Smooth muscle cell (in vitro differentiated cells): ENCODE results near the gene NTHL1. TPM values are rescaled to one million over a fixed set of nuclear protein-coding genes. Genes with fewer than 3 reads are reported as not detected.

ENCODE experiments used
- DNase-seq: peaks from one replicate; lab custom pipeline; 2025; ENCODE audit not compliant: unreplicated experiment; lab: John Stamatoyannopoulos, UW
- H2AFZ ChIP-seq: fragments of 200-600 bp; sonication (generic); 2 replicates; pipeline ENCODE4 v1.6.0; 2016; ENCODE audit warnings: antibody characterized with exemption, low read depth, mild to moderate bottlenecking
- H3F3A ChIP-seq: fragments of 200-600 bp; sonication (generic); 2 replicates; pipeline ENCODE4 v1.6.0; 2017; ENCODE audit warnings: antibody characterized with exemption, low read depth
- H3K27ac ChIP-seq: fragments of 200-600 bp; sonication (generic); 2 replicates; pipeline ENCODE4 v1.5.1; 2016; ENCODE audit warnings: low read depth, mild to moderate bottlenecking
- H3K27me3 ChIP-seq: fragments of 200-600 bp; sonication (generic); 2 replicates; pipeline ENCODE4 v1.6.1; 2016; ENCODE audit warnings: low read depth, mild to moderate bottlenecking
- H3K36me3 ChIP-seq: fragments of 200-600 bp; sonication (generic); 2 replicates; pipeline ENCODE4 v1.5.1; 2016; ENCODE audit warnings: low read depth
- H3K4me1 ChIP-seq: fragments of 200-600 bp; sonication (generic); 2 replicates; pipeline ENCODE4 v1.5.1; 2016; ENCODE audit warnings: low read depth
- H3K4me2 ChIP-seq: fragments of 200-600 bp; sonication (generic); 2 replicates; pipeline ENCODE4 v1.6.0; 2016; ENCODE audit warnings: mild to moderate bottlenecking
- H3K4me3 ChIP-seq: fragments of 200-600 bp; sonication (generic); 2 replicates; pipeline ENCODE4 v1.5.1; 2016; ENCODE audit warnings: mild to moderate bottlenecking
- H3K79me2 ChIP-seq: fragments of 200-600 bp; sonication (generic); 2 replicates; pipeline ENCODE4 v1.6.0; 2016; ENCODE audit warnings: low read depth, mild to moderate bottlenecking
- H3K9ac ChIP-seq: fragments of 200-600 bp; sonication (generic); 2 replicates; pipeline ENCODE4 v1.6.0; 2016; ENCODE audit warnings: low read depth
- H3K9me3 ChIP-seq: fragments of 200-600 bp; sonication (generic); replicated peaks from 2 replicates; pipeline ENCODE4 v1.5.1; 2016; ENCODE audit warnings: low read depth
- H4K20me1 ChIP-seq: fragments of 200-600 bp; sonication (generic); 2 replicates; pipeline ENCODE4 v1.6.0; 2016; ENCODE audit warnings: low read depth
- WGBS: methylation state at CpG from one replicate; pipeline ENCODE4 v1.1.7; 2016; ENCODE audit warnings: low lambda C conversion rate; 5-methylcytosine and 5-hydroxymethylcytosine counted together
- polyA plus RNA-seq: library from polyadenylated mRNA; unstranded; fragments of >200 nt; fragmentation: Nextera tagmentation; extraction: Ambion mirVana; gene quantifications from 2 replicates; pipeline ENCODE4 v1.2.1, GENCODE V29; 2016
- total RNA-seq: library from RNA; depleted of rRNA; stranded (reverse); fragments of >200 nt; gene quantifications from 2 replicates; pipeline ENCODE4 v1.2.3, GENCODE V29; 2014
- TF ChIP-seq, protein P1 (sequence below): fragments of 200-600 bp; sonication (generic); IDR thresholded peaks from 2 replicates; pipeline ENCODE4 v1.5.1; 2017; ENCODE audit warnings: borderline replicate concordance, mild to moderate bottlenecking, antibody characterized with exemption; ENCODE audit not compliant: insufficient read depth, poor library complexity, severe bottlenecking

NTHL1 gene
- total and polyA plus RNA-seq, 2 experiments from 2014 or later, result 23.8 to 39.3 TPM

- no peak overlapping the region for H2AFZ ChIP-seq
- H3K4me1 ChIP-seq, result no peaks in the 10 kb centered on the region
- no peaks in the 10 kb centered on the region for H3K27me3 ChIP-seq
- H4K20me1 ChIP-seq, result no peaks in the 10 kb centered on the region
- TF ChIP-seq, protein P1, sequence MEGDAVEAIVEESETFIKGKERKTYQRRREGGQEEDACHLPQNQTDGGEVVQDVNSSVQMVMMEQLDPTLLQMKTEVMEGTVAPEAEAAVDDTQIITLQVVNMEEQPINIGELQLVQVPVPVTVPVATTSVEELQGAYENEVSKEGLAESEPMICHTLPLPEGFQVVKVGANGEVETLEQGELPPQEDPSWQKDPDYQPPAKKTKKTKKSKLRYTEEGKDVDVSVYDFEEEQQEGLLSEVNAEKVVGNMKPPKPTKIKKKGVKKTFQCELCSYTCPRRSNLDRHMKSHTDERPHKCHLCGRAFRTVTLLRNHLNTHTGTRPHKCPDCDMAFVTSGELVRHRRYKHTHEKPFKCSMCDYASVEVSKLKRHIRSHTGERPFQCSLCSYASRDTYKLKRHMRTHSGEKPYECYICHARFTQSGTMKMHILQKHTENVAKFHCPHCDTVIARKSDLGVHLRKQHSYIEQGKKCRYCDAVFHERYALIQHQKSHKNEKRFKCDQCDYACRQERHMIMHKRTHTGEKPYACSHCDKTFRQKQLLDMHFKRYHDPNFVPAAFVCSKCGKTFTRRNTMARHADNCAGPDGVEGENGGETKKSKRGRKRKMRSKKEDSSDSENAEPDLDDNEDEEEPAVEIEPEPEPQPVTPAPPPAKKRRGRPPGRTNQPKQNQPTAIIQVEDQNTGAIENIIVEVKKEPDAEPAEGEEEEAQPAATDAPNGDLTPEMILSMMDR, result no peak
- no peaks in the 10 kb centered on the region for H3K36me3 ChIP-seq
- 97% methylated on average over 21 of the region's 21 CpGs for WGBS
- H3K9ac ChIP-seq, result no peak overlapping the region
- no peak for DNase-seq
- H3K27ac ChIP-seq, result no peak overlapping the region
- H3K4me2 ChIP-seq, result no peak overlapping the region
- H3K79me2 ChIP-seq, result no peaks in the 10 kb centered on the region
- no peak overlapping the region for H3K4me3 ChIP-seq
- no peaks in the 10 kb centered on the region for H3K9me3 ChIP-seq
- H3F3A ChIP-seq, result no peaks in the 10 kb centered on the region
Observed at GRCh38 chr16:2077696-2078095, 30.1 kb upstream of the NTHL1 start.

GRCh38 chr16:2077016-2077415 is 29.4 kb upstream of the NTHL1 start:
- Histone ChIP-seq H4K20me1 (no peaks in the 10 kb centered on the region), H3K79me2 (no peaks in the 10 kb centered on the region), H3K27ac (no peak overlapping the region), H2AFZ (no peak overlapping the region), H3K4me2 (no peak overlapping the region), H3K4me3 (no peak overlapping the region), H3K36me3 (no peaks in the 10 kb centered on the region), H3K9me3 (no peaks in the 10 kb centered on the region), H3K9ac (no peak overlapping the region), H3K27me3 (no peaks in the 10 kb centered on the region), H3K4me1 (no peaks in the 10 kb centered on the region), H3F3A (no peaks in the 10 kb centered on the region)
- TF ChIP-seq, protein P1, result no peak
- no peak for DNase-seq
- 94% methylated on average over 17 of the region's 17 CpGs for WGBS

- H3K36me3 ChIP-seq, result no peaks in the 10 kb centered on the region
- H3K4me2 ChIP-seq, result no peak overlapping the region
- DNase-seq, result no peak
- no peaks in the 10 kb centered on the region for H4K20me1 ChIP-seq
- H3K9ac ChIP-seq, result no peak overlapping the region
- no peaks in the 10 kb centered on the region for H3K27me3 ChIP-seq
- no peaks in the 10 kb centered on the region for H3K4me1 ChIP-seq
- TF ChIP-seq, protein P1, result no peak
- 95% methylated on average over 23 of the region's 28 CpGs for WGBS
- H3K9me3 ChIP-seq, result no peaks in the 10 kb centered on the region
- no peaks in the 10 kb centered on the region for H3F3A ChIP-seq
- no peak overlapping the region for H3K27ac ChIP-seq
- H2AFZ ChIP-seq, result no peak overlapping the region
- H3K4me3 ChIP-seq, result no peak overlapping the region
- no peaks in the 10 kb centered on the region for H3K79me2 ChIP-seq
Observed at GRCh38 chr16:2076072-2076865, 28.6 kb upstream of the NTHL1 start.

DNA sequence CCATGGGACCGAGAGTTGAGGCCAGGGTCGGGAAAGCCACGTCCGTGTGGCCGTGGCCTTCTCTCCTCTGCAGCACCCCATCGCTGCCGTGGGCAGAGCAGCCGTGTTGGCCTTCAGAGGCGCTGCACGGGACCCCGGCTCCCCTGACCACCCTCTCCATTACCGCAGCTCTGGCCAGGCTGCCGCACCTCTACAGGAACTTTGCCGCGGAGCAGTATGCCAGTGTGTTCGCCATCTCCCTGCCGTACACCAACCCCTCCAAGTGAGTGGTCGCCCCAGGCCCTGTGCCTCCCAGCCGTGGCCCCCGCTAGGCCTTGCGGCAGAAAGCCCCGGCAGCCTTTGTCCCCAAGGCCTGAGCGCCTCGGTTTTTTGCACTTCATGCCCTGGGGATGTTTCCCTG is 28.0 kb upstream of the NTHL1 start:
- H3K9ac ChIP-seq, result no peak overlapping the region
- DNase-seq, result no peak
- H3K27me3 ChIP-seq, result no peaks in the 10 kb centered on the region
- no peaks in the 10 kb centered on the region for H4K20me1 ChIP-seq
- 98% methylated on average over 24 of the region's 24 CpGs for WGBS
- no peaks in the 10 kb centered on the region for H3K36me3 ChIP-seq
- no peaks in the 10 kb centered on the region for H3K9me3 ChIP-seq
- TF ChIP-seq, protein P1, result no peak
- no peak overlapping the region for H3K4me3 ChIP-seq
- no peaks in the 10 kb centered on the region for H3F3A ChIP-seq
- no peaks in the 10 kb centered on the region for H3K79me2 ChIP-seq
- H3K4me2 ChIP-seq, result no peak overlapping the region
- H3K27ac ChIP-seq, result no peak overlapping the region
- H2AFZ ChIP-seq, result no peak overlapping the region
- H3K4me1 ChIP-seq, result no peaks in the 10 kb centered on the region
